CD14-positive monocyte (primary cell): Measurements from ENCODE around the gene ARID3A. TPM values are rescaled to one million over a fixed set of nuclear protein-coding genes. Genes with fewer than 3 reads are reported as not detected.

Experiments
- DNase-seq, 3 donors: peaks; one replicate each; pipeline ENCODE4 v3.0.0-alpha.2; 2011 to 2022
- H2AFZ ChIP-seq: 2 replicates; pipeline ENCODE4 v1.6.0; 2012; ENCODE audit warnings: mild to moderate bottlenecking, low read depth, low read length, inconsistent platforms; ENCODE audit not compliant: insufficient read depth, poor library complexity, severe bottlenecking
- H3K27ac ChIP-seq, 2 donors: 1 replicate in 1 of 2; 2 replicates in 1 of 2; pipeline ENCODE4 v1.5.1; 2012 to 2013; ENCODE audit warnings: low read length in 2 of 2, control low read depth in 1 of 2, inconsistent platforms in 1 of 2, low read depth in 1 of 2, mild to moderate bottlenecking in 1 of 2
- H3K27me3 ChIP-seq, 2 donors: one replicate each; pipeline versions ENCODE4 v1.6.0 to v1.6.1; 2011 to 2013; ENCODE audit warnings: low read length in 2 of 2; ENCODE audit not compliant: control insufficient read depth in 2 of 2, insufficient read depth in 2 of 2
- H3K36me3 ChIP-seq, 2 donors: replicated peaks in 1 of 2; 1 replicate in 1 of 2; 2 replicates in 1 of 2; pipeline versions ENCODE4 v1.5.1 to v1.6.1; 2012 to 2013; ENCODE audit warnings: low read length in 2 of 2, control low read depth in 1 of 2, inconsistent platforms in 1 of 2, mild to moderate bottlenecking in 1 of 2; ENCODE audit not compliant: insufficient read depth in 2 of 2, control insufficient read depth in 1 of 2
- H3K4me1 ChIP-seq, 2 donors: 1 replicate in 1 of 2; 2 replicates in 1 of 2; pipeline versions ENCODE4 v1.5.1 to v1.6.1; 2012 to 2013; ENCODE audit warnings: low read length in 2 of 2, control low read depth in 1 of 2, inconsistent platforms in 1 of 2, mild to moderate bottlenecking in 1 of 2, moderate library complexity in 1 of 2; ENCODE audit not compliant: insufficient read depth in 2 of 2, control insufficient read depth in 1 of 2
- H3K4me2 ChIP-seq: replicated peaks from 2 replicates; pipeline ENCODE3; 2012; ENCODE audit warnings: low read length, moderate library complexity, mild to moderate bottlenecking; ENCODE audit not compliant: poor library complexity, severe bottlenecking; ENCODE audit errors: extremely low read depth
- H3K4me3 ChIP-seq, 3 experiments: fragments of 200-600 bp in 1 of 3; sonication (generic) in 1 of 3; replicated peaks in 1 of 3; 1 replicate in 2 of 3; 2 replicates in 1 of 3; pipeline ENCODE4 v1.5.1; 2011 to 2013; ENCODE audit warnings: low read length in 3 of 3, mild to moderate bottlenecking in 3 of 3, control low read depth in 2 of 3, low read depth in 2 of 3, inconsistent platforms in 1 of 3, moderate library complexity in 1 of 3
- H3K79me2 ChIP-seq: 2 replicates; pipeline ENCODE4 v1.6.0; 2012; ENCODE audit warnings: mild to moderate bottlenecking, control low read depth, inconsistent platforms, low read length, moderate library complexity; ENCODE audit not compliant: insufficient read depth
- H3K9ac ChIP-seq: 2 replicates; pipeline ENCODE4 v1.6.0; 2017; ENCODE audit warnings: low read length, mild to moderate bottlenecking; ENCODE audit not compliant: insufficient read depth, poor library complexity, severe bottlenecking
- H3K9me3 ChIP-seq, 2 donors: replicated peaks in 1 of 2; 1 replicate in 1 of 2; 2 replicates in 1 of 2; pipeline versions ENCODE4 v1.5.1 to v1.6.1; 2012 to 2013; ENCODE audit warnings: low read length in 2 of 2, control low read depth in 1 of 2; ENCODE audit not compliant: control insufficient read depth in 1 of 2, insufficient read depth in 1 of 2
- H4K20me1 ChIP-seq: 2 replicates; pipeline ENCODE4 v1.6.0; 2012; ENCODE audit warnings: mild to moderate bottlenecking, low read length, control low read depth, moderate library complexity; ENCODE audit not compliant: insufficient read depth
- H3K27ac Mint-ChIP-seq, 7 donors: one replicate each; pipeline ENCODE4 v1.8.0; 2020; ENCODE audit warnings: mild to moderate bottlenecking in 7 of 7, mixed read lengths in 7 of 7, moderate library complexity in 6 of 7, inconsistent platforms in 2 of 7
- H3K27me3 Mint-ChIP-seq, 3 donors: one replicate each; pipeline ENCODE4 v1.8.0; 2021 to 2022; ENCODE audit warnings: low read depth in 3 of 3, mild to moderate bottlenecking in 3 of 3, mixed read lengths in 3 of 3, moderate library complexity in 3 of 3, inconsistent platforms in 1 of 3
- H3K36me3 Mint-ChIP-seq, 2 donors: one replicate each; pipeline ENCODE4 v1.8.0; 2020; ENCODE audit warnings: mixed read lengths in 2 of 2, inconsistent platforms in 1 of 2, mild to moderate bottlenecking in 1 of 2
- H3K4me1 Mint-ChIP-seq: one replicate; pipeline ENCODE4 v1.8.0; 2020; ENCODE audit warnings: mild to moderate bottlenecking, mixed read lengths
- H3K4me3 Mint-ChIP-seq, 2 donors: one replicate each; pipeline ENCODE4 v1.8.0; 2020; ENCODE audit warnings: mild to moderate bottlenecking in 2 of 2, mixed read lengths in 2 of 2, moderate library complexity in 1 of 2
- H3K9me3 Mint-ChIP-seq, 7 donors: one replicate each; pipeline ENCODE4 v1.8.0; 2020 to 2022; ENCODE audit warnings: mixed read lengths in 7 of 7, mild to moderate bottlenecking in 6 of 7, moderate library complexity in 6 of 7, inconsistent platforms in 2 of 7
- CTCF ChIP-seq: fragments of 200-600 bp; IDR thresholded peaks from one replicate; pipeline ENCODE4 v1.8.0; 2022; ENCODE audit warnings: antibody characterized with exemption, mild to moderate bottlenecking
- WGBS: methylation state at CpG from one replicate; pipeline ENCODE4 v1.1.5; 2013; ENCODE audit warnings: missing lambda C conversion rate; ENCODE audit not compliant: insufficient coverage; 5-methylcytosine and 5-hydroxymethylcytosine counted together
- intact Hi-C, 2 donors: fragments of 100-400 bp; cut with micrococcal nuclease; formaldehyde crosslinking; loops; one replicate each; pipeline versions ENCODE4 v1.15.0 to v1.15.1; 2023
- polyA plus RNA-seq, 3 donors: library from polyadenylated mRNA; depleted of rRNA in 1 of 3; unstranded in 2 of 3; stranded (reverse) in 1 of 3; fragments of 300-500 nt in 2 of 3; fragments of >200 nt in 1 of 3; fragmentation: Illumina TruSeq in 2 of 3; gene quantifications; 1 replicate in 2 of 3; 2 replicates in 1 of 3; pipeline ENCODE4 v1.2.3, GENCODE V29; 2012 to 2021

Gene ARID3A
- polyA plus RNA-seq, 3 donors = 2.1 to 41.6 (median 3.2) TPM

DNA sequence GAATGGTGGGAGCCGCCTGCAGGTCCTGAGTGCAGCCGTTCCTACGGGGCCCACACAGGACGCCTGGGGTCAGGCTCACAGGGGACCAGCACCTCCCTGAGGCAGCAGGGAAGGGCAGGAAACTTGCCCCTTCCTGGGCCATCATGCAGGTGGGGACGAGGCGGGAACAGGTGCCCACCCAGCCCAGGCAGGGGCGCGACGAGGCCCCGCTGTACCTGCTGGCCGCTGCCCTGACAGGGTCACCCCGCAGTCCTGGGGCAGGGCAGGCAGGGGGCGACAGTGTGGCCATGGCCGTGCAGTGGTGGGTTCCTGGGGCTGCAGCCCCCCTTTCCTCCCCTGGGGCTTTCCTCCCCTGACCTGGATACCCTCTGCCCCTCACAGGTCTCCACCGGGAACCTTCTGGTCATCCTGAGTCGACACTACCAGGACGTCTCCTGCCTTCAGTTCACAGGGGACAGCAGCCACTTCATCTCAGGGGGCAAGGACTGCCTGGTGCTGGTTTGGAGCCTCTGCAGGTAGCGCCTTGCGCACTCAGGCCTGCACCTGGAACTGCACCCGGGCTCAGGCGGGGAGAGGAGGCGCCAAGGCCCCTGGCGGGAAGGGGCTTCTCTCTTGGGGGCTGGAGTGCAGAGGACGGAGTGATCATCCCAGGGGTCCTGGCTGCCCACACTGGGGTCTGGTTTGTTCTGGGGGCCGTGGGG, 63.7 kb downstream of the ARID3A start:
- intact Hi-C loops = loop anchor here in 1 of 2 donors (10.0 kb wide), 1 partner anchor 215 kb away; no protein-coding TSS in a partner anchor
- Histone ChIP-seq H3K4me1 (peaks cover 5 to 9% of the 10 kb centered on the region in 2 donors), H3K9me3 (no peaks in the 10 kb centered on the region), H3K4me3 (no peak overlapping the region), H3K36me3 (peaks cover 18 to 28% of the 10 kb centered on the region in 2 donors), H2AFZ (no peak overlapping the region), H3K9ac (no peak overlapping the region), H3K4me2 (no peak overlapping the region), H4K20me1 (peaks cover 8% of the 10 kb centered on the region), H3K27ac (no peak overlapping the region), H3K27me3 (no peaks in the 10 kb centered on the region), H3K79me2 (peaks cover 11% of the 10 kb centered on the region)
- peaks cover 0 to 3% (median 0%) of the 10 kb centered on the region in 7 donors for H3K9me3 Mint-ChIP-seq
- peak; percentile 15 for TF ChIP-seq CTCF
- no peak for DNase-seq
- H3K27me3 Mint-ChIP-seq = peaks cover 0 to under 1% (median 0%) of the 10 kb centered on the region in 3 donors
- H3K27ac Mint-ChIP-seq = no peak overlapping the region
- WGBS = 93% methylated on average over 25 of the region's 25 CpGs
- peaks cover 23 to 44% of the 10 kb centered on the region in 2 donors for H3K36me3 Mint-ChIP-seq
- H3K4me3 Mint-ChIP-seq = no peak overlapping the region
- peaks cover 8% of the 10 kb centered on the region for H3K4me1 Mint-ChIP-seq

GRCh38 chr19:990119-990571, 64.3 kb downstream of the ARID3A start:
- no peak overlapping the region for H2AFZ ChIP-seq
- peaks cover 0 to 2% of the 10 kb centered on the region in 2 donors for H3K27me3 ChIP-seq
- intact Hi-C loops = no loop called here
- H3K36me3 Mint-ChIP-seq = peaks cover 23 to 44% of the 10 kb centered on the region in 2 donors
- H3K9me3 Mint-ChIP-seq = peaks cover 0 to 3% (median 0%) of the 10 kb centered on the region in 7 donors
- H3K4me1 ChIP-seq = peaks cover 0 to 2% of the 10 kb centered on the region in 2 donors
- no peak overlapping the region for H3K4me2 ChIP-seq
- no peak overlapping the region for H3K4me3 Mint-ChIP-seq
- peak overlapping the region in 1 of 7 donors; percentile 46 for H3K27ac Mint-ChIP-seq
- peaks cover 8% of the 10 kb centered on the region for H4K20me1 ChIP-seq
- no peak for TF ChIP-seq CTCF
- H3K4me3 ChIP-seq = no peak overlapping the region
- H3K9ac ChIP-seq = no peak overlapping the region
- H3K27me3 Mint-ChIP-seq = peaks cover under 1 to 6% (median 1%) of the 10 kb centered on the region in 3 donors
- peaks cover 3% of the 10 kb centered on the region for H3K4me1 Mint-ChIP-seq
- 97% methylated on average over 20 of the region's 27 CpGs for WGBS
- DNase-seq = no peak
- H3K27ac ChIP-seq = no peak overlapping the region
- peaks cover 18 to 28% of the 10 kb centered on the region in 2 donors for H3K36me3 ChIP-seq
- H3K79me2 ChIP-seq = peaks cover 5% of the 10 kb centered on the region
- H3K9me3 ChIP-seq = no peaks in the 10 kb centered on the region
